IMR-90 (cell line): ENCODE results near the gene GPC5. TPM values are rescaled to one million over a fixed set of nuclear protein-coding genes. Genes with fewer than 3 reads are reported as not detected.

Experiments used
- ATAC-seq: fragments of 200-7000 bp; cut with Tn5 transposase; 2 replicates; pipeline ENCODE4 v1.9.1; 2020; ENCODE audit warnings: low read depth, mild to moderate bottlenecking, moderate library complexity
- BruUV-seq: library from RNA; stranded (reverse); fragments of 400-500 nt; replicated peaks from 2 replicates; lab custom pipeline; 2021; lab: Mats Ljungman, UMichigan
- CTCF ChIA-PET: fragments of 300-600 bp; formaldehyde crosslinking; extraction: SDS; loops from one replicate; lab custom pipeline; 2021; ENCODE audit warnings: antibody characterized with exemption; lab: Yijun Ruan, JAX
- POLR2A ChIA-PET: fragments of 300-600 bp; sonication (Branson Sonifier 250); formaldehyde crosslinking; loops from one replicate; lab custom pipeline; 2022; ENCODE audit warnings: antibody characterized with exemption; ENCODE audit not compliant: unreplicated experiment; lab: Charles Lee
- DNase-seq: peaks from one replicate; pipeline ENCODE4 v3.0.0; 2013
- H2AFZ ChIP-seq: replicated peaks from 2 replicates; pipeline ENCODE3; 2013; ENCODE audit warnings: low read length, mild to moderate bottlenecking; ENCODE audit not compliant: poor library complexity
- H2AK5ac ChIP-seq: 2 replicates; pipeline ENCODE4 v1.6.1; 2013; ENCODE audit warnings: low read depth, low read length, inconsistent platforms
- H2AK9ac ChIP-seq: replicated peaks from 2 replicates; pipeline ENCODE3; 2013; ENCODE audit warnings: mild to moderate bottlenecking, low read depth, low read length, moderate library complexity; ENCODE audit not compliant: poor library complexity
- H2BK120ac ChIP-seq: 2 replicates; pipeline ENCODE4 v1.6.1; 2013; ENCODE audit warnings: low read depth, low read length, inconsistent platforms
- H2BK15ac ChIP-seq: 3 replicates; pipeline ENCODE4 v1.6.1; 2013; ENCODE audit warnings: low read depth, low read length, inconsistent platforms
- H2BK20ac ChIP-seq: 2 replicates; pipeline ENCODE4 v1.6.1; 2013; ENCODE audit warnings: low read depth, mild to moderate bottlenecking, inconsistent platforms, low read length, moderate library complexity
- H2BK5ac ChIP-seq: 2 replicates; pipeline ENCODE4 v1.6.1; 2013; ENCODE audit warnings: mild to moderate bottlenecking, low read depth, low read length, inconsistent platforms; ENCODE audit not compliant: poor library complexity, severe bottlenecking
- H3K14ac ChIP-seq: replicated peaks from 2 replicates; pipeline ENCODE4 v1.6.1; 2013; ENCODE audit warnings: low read depth, low read length, inconsistent platforms
- H3K18ac ChIP-seq: 2 replicates; pipeline ENCODE4 v1.6.1; 2013; ENCODE audit warnings: low read depth, low read length, control low read depth
- H3K23ac ChIP-seq: 2 replicates; pipeline ENCODE4 v1.6.1; 2013; ENCODE audit warnings: low read depth, low read length, inconsistent platforms
- H3K27ac ChIP-seq: 2 replicates; pipeline ENCODE4 v1.5.1; 2013; ENCODE audit warnings: mild to moderate bottlenecking, control low read depth, low read length; ENCODE audit not compliant: insufficient read depth
- H3K27me3 ChIP-seq: 2 replicates; pipeline ENCODE4 v1.6.1; 2013; ENCODE audit warnings: low read length; ENCODE audit not compliant: control insufficient read depth, insufficient read depth
- H3K36me3 ChIP-seq: 2 replicates; pipeline ENCODE4 v1.6.1; 2013; ENCODE audit warnings: low read length, mixed read lengths; ENCODE audit not compliant: control insufficient read depth, insufficient read depth
- H3K4ac ChIP-seq: 2 replicates; pipeline ENCODE4 v1.6.1; 2013; ENCODE audit warnings: low read depth, low read length, inconsistent platforms
- H3K4me1 ChIP-seq: 2 replicates; pipeline ENCODE4 v1.6.1; 2013; ENCODE audit warnings: low read length, mixed read lengths; ENCODE audit not compliant: control insufficient read depth, insufficient read depth
- H3K4me2 ChIP-seq: 2 replicates; pipeline ENCODE4 v1.6.1; 2013; ENCODE audit warnings: low read depth, mild to moderate bottlenecking, control low read depth, low read length, moderate library complexity
- H3K4me3 ChIP-seq: 2 replicates; pipeline ENCODE4 v1.5.1; 2013; ENCODE audit warnings: low read depth, mild to moderate bottlenecking, control low read depth, low read length, moderate library complexity; ENCODE audit not compliant: insufficient read depth
- H3K56ac ChIP-seq: 2 replicates; pipeline ENCODE4 v1.6.1; 2013; ENCODE audit warnings: low read length, inconsistent platforms; ENCODE audit not compliant: insufficient read depth; ENCODE audit errors: extremely low read depth
- H3K79me1 ChIP-seq, 2 experiments: 2 replicates each; pipeline ENCODE4 v1.6.1; 2013; ENCODE audit warnings: low read length in 2 of 2, inconsistent platforms in 1 of 2, low read depth in 1 of 2
- H3K9ac ChIP-seq: 2 replicates; pipeline ENCODE4 v1.6.1; 2013; ENCODE audit warnings: low read depth, low read length, control low read depth
- H3K9me1 ChIP-seq: 2 replicates; pipeline ENCODE4 v1.6.1; 2013; ENCODE audit warnings: low read length, inconsistent platforms; ENCODE audit not compliant: insufficient read depth
- H3K9me3 ChIP-seq: 2 replicates; pipeline ENCODE4 v1.6.1; 2013; ENCODE audit warnings: low read length; ENCODE audit not compliant: control insufficient read depth, insufficient read depth
- H4K20me1 ChIP-seq: 2 replicates; pipeline ENCODE4 v1.6.1; 2013; ENCODE audit warnings: low read length, inconsistent platforms; ENCODE audit not compliant: insufficient read depth
- H4K5ac ChIP-seq: 2 replicates; pipeline ENCODE4 v1.6.1; 2013; ENCODE audit warnings: mild to moderate bottlenecking, low read depth, low read length, control low read depth
- H4K8ac ChIP-seq, 2 experiments: 2 replicates each; pipeline ENCODE4 v1.6.1; 2013; ENCODE audit warnings: low read depth in 2 of 2, low read length in 2 of 2, control low read depth in 1 of 2, inconsistent platforms in 1 of 2
- H4K91ac ChIP-seq: 2 replicates; pipeline ENCODE4 v1.6.1; 2013; ENCODE audit warnings: low read depth, low read length, inconsistent platforms; ENCODE audit not compliant: insufficient read depth
- BHLHE40 ChIP-seq: fragments of 150-350 bp; IDR thresholded peaks from 2 replicates; pipeline ENCODE4 v1.6.1; 2016; ENCODE audit warnings: mild to moderate bottlenecking, low read depth, low read length
- CTCF ChIP-seq: conservative IDR thresholded peaks from 2 replicates; pipeline ENCODE4 v1.5.1; 2012; ENCODE audit warnings: mild to moderate bottlenecking, low read depth, low read length, improper control_type of control experiment
- NFE2L2 ChIP-seq: fragments of 150-350 bp; IDR thresholded peaks from 2 replicates; pipeline ENCODE4 v1.6.1; 2016; ENCODE audit warnings: low read depth, mild to moderate bottlenecking, low read length
- POLR2A ChIP-seq: IDR thresholded peaks from 2 replicates; pipeline ENCODE4 v1.6.1; 2012; ENCODE audit warnings: mild to moderate bottlenecking, low read depth, low read length
- RAD21 ChIP-seq: IDR thresholded peaks from 2 replicates; pipeline ENCODE4 v1.6.1; 2012; ENCODE audit warnings: low read length, improper control_type of control experiment
- RCOR1 ChIP-seq: IDR thresholded peaks from 2 replicates; pipeline ENCODE4 v1.6.1; 2012; ENCODE audit warnings: mild to moderate bottlenecking, low read length, improper control_type of control experiment; ENCODE audit not compliant: insufficient replicate concordance
- RFX5 ChIP-seq: IDR thresholded peaks from 2 replicates; pipeline ENCODE4 v1.8.0; 2012; ENCODE audit warnings: low read depth, mild to moderate bottlenecking, low read length, moderate library complexity
- WGBS, 2 experiments: methylation state at CpG; one replicate each; pipeline versions ENCODE4 v1.1.5 to v1.1.7; 2013; ENCODE audit warnings: missing lambda C conversion rate in 2 of 2; ENCODE audit not compliant: insufficient read length in 1 of 2; ENCODE audit errors: extremely low coverage in 2 of 2; 5-methylcytosine and 5-hydroxymethylcytosine counted together
- dilution Hi-C: fragments of 300-500 bp; cut with HindIII; formaldehyde crosslinking; loops from one replicate; pipeline ENCODE4 v1.14.3; 2018; ENCODE audit warnings: low sequenced_read_pairs; ENCODE audit not compliant: unreplicated experiment
- in situ Hi-C: fragments of 300-500 bp; cut with MboI; formaldehyde crosslinking; loops from 3 replicates; pipeline ENCODE4 v1.14.3; 2019; ENCODE audit warnings: low sequenced_read_pairs, inconsistent platforms, mixed read lengths
- intact Hi-C: fragments of 100-400 bp; cut with micrococcal nuclease; formaldehyde crosslinking; loops from 2 replicates; pipeline ENCODE4 v1.10.0; 2022
- polyA plus RNA-seq, 3 experiments: library from polyadenylated mRNA; depleted of rRNA; stranded (reverse); fragments of >200 nt; gene quantifications; 2 replicates each; pipeline ENCODE4 v1.2.3, GENCODE V29; 2012; ENCODE audit warnings: low replicate concordance in 1 of 3
- total RNA-seq: library from RNA; depleted of rRNA; stranded (reverse); fragments of >200 nt; gene quantifications from 2 replicates; pipeline ENCODE4 v1.2.3, GENCODE V29; 2012

Gene GPC5
- total and polyA plus RNA-seq, 2 of the 4 experiments (the other 2 are of a cell fraction): 0.94 to 1.8 TPM

GRCh38 chr13:91709180-91709579 lies 310.8 kb downstream of the GPC5 start:
- dilution Hi-C loops (no loop called here), intact Hi-C loops (no loop called here), in situ Hi-C loops (no loop called here)
- Histone ChIP-seq H3K23ac (no peak overlapping the region), H3K4ac (no peak overlapping the region), H3K79me1 (no peaks in the 10 kb centered on the region), H3K27ac (no peak overlapping the region), H3K9me3 (no peaks in the 10 kb centered on the region), H3K56ac (no peak overlapping the region), H4K91ac (no peak overlapping the region), H3K14ac (no peak overlapping the region), H3K9me1 (no peaks in the 10 kb centered on the region), H4K5ac (no peak overlapping the region), H3K4me2 (no peak overlapping the region), H3K36me3 (no peaks in the 10 kb centered on the region), H3K18ac (no peak overlapping the region), H4K8ac (no peak overlapping the region), H2AK5ac (no peak overlapping the region), H2BK15ac (no peak overlapping the region), H2AFZ (no peak overlapping the region), H2BK120ac (no peak overlapping the region), H4K20me1 (no peaks in the 10 kb centered on the region), H2AK9ac (no peak overlapping the region), H3K4me1 (no peaks in the 10 kb centered on the region), H3K4me3 (no peak overlapping the region), H2BK20ac (no peak overlapping the region), H3K9ac (no peak overlapping the region), H2BK5ac (no peak overlapping the region), H3K27me3 (no peaks in the 10 kb centered on the region)
- DNase-seq: no peak
- no TSS peak for BruUV-seq
- TF ChIP-seq BHLHE40: no peak
- TF ChIP-seq RFX5: no peak
- no peak for TF ChIP-seq RAD21
- TF ChIP-seq NFE2L2: no peak
- no peak for TF ChIP-seq RCOR1
- TF ChIP-seq POLR2A: no peak
- no peak for TF ChIP-seq CTCF
- WGBS, 2 experiments: no CpG with 5 or more reads among the region's 3 CpGs
- no peak for ATAC-seq
- ChIA-PET POLR2A (no interaction called here), CTCF (no interaction called here)
